ENCODE results near the gene CTDSPL.

CTDSPL gene

GRCh38 chr3:37926611-37927010 is 64.9 kb downstream of the CTDSPL start:
- no peak for DNase-seq (ENCODE audit: low read depth in 1 of 2, low spot score in 1 of 2)
- H3K4me3 ChIP-seq (replicated peaks; ENCODE audit: insufficient read depth, low read length), result no peak overlapping the region
- no peak overlapping the region for H3K27ac ChIP-seq (replicated peaks)
- no peak for TF ChIP-seq GABPA (IDR thresholded peaks at IDR 0.05; ENCODE audit: low read depth)
- TF ChIP-seq REST (IDR thresholded peaks at IDR 0.05; ENCODE audit: insufficient replicate concordance, low read depth), result no peak
- TF ChIP-seq POLR2AphosphoS5 (IDR thresholded peaks at IDR 0.05; ENCODE audit: low read depth), result no peak
- H3K27me3 ChIP-seq (ENCODE audit: insufficient read depth, poor library complexity, severe bottlenecking), result no peaks in the 10 kb centered on the region

- H3K27me3 ChIP-seq (ENCODE audit: insufficient read depth, poor library complexity, severe bottlenecking), result no peaks in the 10 kb centered on the region
- no peak for DNase-seq (ENCODE audit: low read depth in 1 of 2, low spot score in 1 of 2)
- no peak for TF ChIP-seq SPI1 (IDR thresholded peaks at IDR 0.05; ENCODE audit: borderline replicate concordance, low read depth)
- TF ChIP-seq CTCF (IDR thresholded peaks at IDR 0.05; ENCODE audit: insufficient read depth, low read length), result no peak
- no peak for TF ChIP-seq POLR2AphosphoS5 (IDR thresholded peaks at IDR 0.05; ENCODE audit: low read depth)
- no peak for TF ChIP-seq GABPA (IDR thresholded peaks at IDR 0.05; ENCODE audit: low read depth)
- no peak for TF ChIP-seq REST (IDR thresholded peaks at IDR 0.05; ENCODE audit: insufficient replicate concordance, low read depth)
- H3K4me3 ChIP-seq (replicated peaks; ENCODE audit: insufficient read depth, low read length), result no peak overlapping the region
- H3K27ac ChIP-seq (replicated peaks), result no peak overlapping the region
These were observed 68.8 kb downstream of the CTDSPL start for GRCh38 chr3:37930495-37930894.

GRCh38 chr3:37932505-37932904 is 70.8 kb downstream of the CTDSPL start:
- no peak for TF ChIP-seq SPI1 (IDR thresholded peaks at IDR 0.05; ENCODE audit: borderline replicate concordance, low read depth)
- TF ChIP-seq REST (IDR thresholded peaks at IDR 0.05; ENCODE audit: insufficient replicate concordance, low read depth), result no peak
- no peak for TF ChIP-seq CTCF (IDR thresholded peaks at IDR 0.05; ENCODE audit: insufficient read depth, low read length)
- TF ChIP-seq GABPA (IDR thresholded peaks at IDR 0.05; ENCODE audit: low read depth), result no peak
- no peak for TF ChIP-seq POLR2AphosphoS5 (IDR thresholded peaks at IDR 0.05; ENCODE audit: low read depth)
- no peak overlapping the region for H3K27ac ChIP-seq (replicated peaks)
- no peak overlapping the region for H3K4me3 ChIP-seq (replicated peaks; ENCODE audit: insufficient read depth, low read length)
- DNase-seq (ENCODE audit: low read depth in 1 of 2, low spot score in 1 of 2), result no peak
- no peaks in the 10 kb centered on the region for H3K27me3 ChIP-seq (ENCODE audit: insufficient read depth, poor library complexity, severe bottlenecking)

Data from HL-60 (cell line).